ENCODE measurements around the gene NEDD9. TPM values are rescaled to one million over a fixed set of nuclear protein-coding genes. Genes with fewer than 3 reads are reported as not detected.
A peak's percentile ranks its signal among the peaks of the same experiment; 100 is the strongest.

The NEDD9 gene
- total and polyA plus RNA-seq, 2 of the 13 experiments (the other 11 are each of a cell fraction or from before 2014, with no cell fraction given), result 27.1 to 389 TPM

DNA sequence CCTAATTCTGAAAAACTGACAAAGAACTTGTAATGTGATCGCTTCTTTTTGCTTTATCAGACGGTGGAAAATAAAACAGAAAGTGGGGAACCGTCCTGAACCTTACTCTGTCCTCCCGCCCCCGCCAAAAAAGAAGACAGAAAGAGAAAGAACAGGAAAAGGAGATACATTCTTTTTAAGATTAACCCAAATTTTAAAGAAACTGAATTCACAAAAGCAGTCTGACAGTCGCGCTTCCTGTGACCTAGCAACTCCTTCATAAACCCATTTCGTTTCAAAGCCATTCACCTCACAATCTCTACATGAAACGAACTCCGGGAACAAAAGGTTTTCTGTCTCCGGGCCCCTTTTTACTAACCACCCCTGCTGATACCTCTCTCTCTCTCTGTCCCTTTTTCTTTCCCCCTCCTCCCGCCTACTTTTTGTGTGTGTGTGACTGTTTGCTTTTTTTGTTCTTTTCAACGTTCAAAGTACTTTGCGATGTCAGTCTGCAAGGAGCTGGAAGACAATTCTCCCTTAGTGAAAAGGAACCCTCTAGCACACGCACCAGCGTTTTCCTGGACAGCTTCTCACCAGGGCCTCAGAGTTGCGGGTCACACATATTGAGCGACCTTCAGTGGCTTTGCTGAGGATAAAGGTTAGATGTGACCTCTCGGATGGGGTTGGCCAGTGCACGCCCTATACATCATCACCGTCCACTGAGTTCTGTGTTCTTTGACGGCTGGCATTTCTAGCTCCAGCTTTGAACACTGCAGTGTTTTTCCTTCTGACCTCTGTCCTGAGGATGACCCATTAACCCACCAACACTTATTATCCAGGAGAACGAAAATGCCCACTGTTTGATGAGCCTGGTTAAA is 530 bp upstream of the NEDD9 start (continued):
- no peak; the same call in none of the 2 replicates for TF ChIP-seq TGIF2 (CRISPR knock-in tag; IDR thresholded peaks at IDR 0.05)
- TF ChIP-seq SMAD3 (CRISPR knock-in tag; IDR thresholded peaks at IDR 0.05), result peak; percentile 50
- TF ChIP-seq ISX (CRISPR knock-in tag; conservative IDR thresholded peaks at IDR 0.05), result no peak
- no peak for TF ChIP-seq ZNF205 (CRISPR knock-in tag; IDR thresholded peaks at IDR 0.05)
- TF ChIP-seq WIZ (CRISPR knock-in tag; IDR thresholded peaks at IDR 0.05), result no peak
- TF ChIP-seq DNMT3B (CRISPR knock-in tag; conservative IDR thresholded peaks at IDR 0.05), result no peak
- TF ChIP-seq ZBTB3 (CRISPR knock-in tag; IDR thresholded peaks at IDR 0.05; ENCODE audit: borderline replicate concordance, low read depth), result peak; percentile 90
- TF ChIP-seq, protein P1, sequence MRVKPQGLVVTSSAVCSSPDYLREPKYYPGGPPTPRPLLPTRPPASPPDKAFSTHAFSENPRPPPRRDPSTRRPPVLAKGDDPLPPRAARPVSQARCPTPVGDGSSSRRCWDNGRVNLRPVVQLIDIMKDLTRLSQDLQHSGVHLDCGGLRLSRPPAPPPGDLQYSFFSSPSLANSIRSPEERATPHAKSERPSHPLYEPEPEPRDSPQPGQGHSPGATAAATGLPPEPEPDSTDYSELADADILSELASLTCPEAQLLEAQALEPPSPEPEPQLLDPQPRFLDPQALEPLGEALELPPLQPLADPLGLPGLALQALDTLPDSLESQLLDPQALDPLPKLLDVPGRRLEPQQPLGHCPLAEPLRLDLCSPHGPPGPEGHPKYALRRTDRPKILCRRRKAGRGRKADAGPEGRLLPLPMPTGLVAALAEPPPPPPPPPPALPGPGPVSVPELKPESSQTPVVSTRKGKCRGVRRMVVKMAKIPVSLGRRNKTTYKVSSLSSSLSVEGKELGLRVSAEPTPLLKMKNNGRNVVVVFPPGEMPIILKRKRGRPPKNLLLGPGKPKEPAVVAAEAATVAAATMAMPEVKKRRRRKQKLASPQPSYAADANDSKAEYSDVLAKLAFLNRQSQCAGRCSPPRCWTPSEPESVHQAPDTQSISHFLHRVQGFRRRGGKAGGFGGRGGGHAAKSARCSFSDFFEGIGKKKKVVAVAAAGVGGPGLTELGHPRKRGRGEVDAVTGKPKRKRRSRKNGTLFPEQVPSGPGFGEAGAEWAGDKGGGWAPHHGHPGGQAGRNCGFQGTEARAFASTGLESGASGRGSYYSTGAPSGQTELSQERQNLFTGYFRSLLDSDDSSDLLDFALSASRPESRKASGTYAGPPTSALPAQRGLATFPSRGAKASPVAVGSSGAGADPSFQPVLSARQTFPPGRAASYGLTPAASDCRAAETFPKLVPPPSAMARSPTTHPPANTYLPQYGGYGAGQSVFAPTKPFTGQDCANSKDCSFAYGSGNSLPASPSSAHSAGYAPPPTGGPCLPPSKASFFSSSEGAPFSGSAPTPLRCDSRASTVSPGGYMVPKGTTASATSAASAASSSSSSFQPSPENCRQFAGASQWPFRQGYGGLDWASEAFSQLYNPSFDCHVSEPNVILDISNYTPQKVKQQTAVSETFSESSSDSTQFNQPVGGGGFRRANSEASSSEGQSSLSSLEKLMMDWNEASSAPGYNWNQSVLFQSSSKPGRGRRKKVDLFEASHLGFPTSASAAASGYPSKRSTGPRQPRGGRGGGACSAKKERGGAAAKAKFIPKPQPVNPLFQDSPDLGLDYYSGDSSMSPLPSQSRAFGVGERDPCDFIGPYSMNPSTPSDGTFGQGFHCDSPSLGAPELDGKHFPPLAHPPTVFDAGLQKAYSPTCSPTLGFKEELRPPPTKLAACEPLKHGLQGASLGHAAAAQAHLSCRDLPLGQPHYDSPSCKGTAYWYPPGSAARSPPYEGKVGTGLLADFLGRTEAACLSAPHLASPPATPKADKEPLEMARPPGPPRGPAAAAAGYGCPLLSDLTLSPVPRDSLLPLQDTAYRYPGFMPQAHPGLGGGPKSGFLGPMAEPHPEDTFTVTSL (CRISPR knock-in tag; IDR thresholded peaks at IDR 0.05; ENCODE audit: borderline replicate concordance), result peak; percentile 29; the same call in 1 of the 2 replicates
- TF ChIP-seq ZNF451 (CRISPR knock-in tag; IDR thresholded peaks at IDR 0.05), result no peak; the same call in 1 of the 2 replicates
- peak; percentile 20 for TF ChIP-seq NFIC (IDR thresholded peaks at IDR 0.05; ENCODE audit: low read length)
- TF ChIP-seq ISL2 (CRISPR knock-in tag; IDR thresholded peaks at IDR 0.05), result peak; percentile 72
- 0 out of 2 replicates have a peak, but pooled peaks have one; percentile 12 for TF ChIP-seq THAP11 (CRISPR knock-in tag; IDR thresholded peaks at IDR 0.05)
- peak; percentile 44; the same call in 1 of the 2 replicates for TF ChIP-seq ZNF232 (CRISPR knock-in tag; IDR thresholded peaks at IDR 0.05; ENCODE audit: borderline replicate concordance)
- peak; percentile 55; the same call in 1 of the 2 replicates for TF ChIP-seq PPARG (CRISPR knock-in tag; conservative IDR thresholded peaks at IDR 0.05)
- TF ChIP-seq ZBTB8A (CRISPR knock-in tag; IDR thresholded peaks at IDR 0.05; ENCODE audit: borderline replicate concordance, low read depth), result no peak
- TF ChIP-seq, protein P2, sequence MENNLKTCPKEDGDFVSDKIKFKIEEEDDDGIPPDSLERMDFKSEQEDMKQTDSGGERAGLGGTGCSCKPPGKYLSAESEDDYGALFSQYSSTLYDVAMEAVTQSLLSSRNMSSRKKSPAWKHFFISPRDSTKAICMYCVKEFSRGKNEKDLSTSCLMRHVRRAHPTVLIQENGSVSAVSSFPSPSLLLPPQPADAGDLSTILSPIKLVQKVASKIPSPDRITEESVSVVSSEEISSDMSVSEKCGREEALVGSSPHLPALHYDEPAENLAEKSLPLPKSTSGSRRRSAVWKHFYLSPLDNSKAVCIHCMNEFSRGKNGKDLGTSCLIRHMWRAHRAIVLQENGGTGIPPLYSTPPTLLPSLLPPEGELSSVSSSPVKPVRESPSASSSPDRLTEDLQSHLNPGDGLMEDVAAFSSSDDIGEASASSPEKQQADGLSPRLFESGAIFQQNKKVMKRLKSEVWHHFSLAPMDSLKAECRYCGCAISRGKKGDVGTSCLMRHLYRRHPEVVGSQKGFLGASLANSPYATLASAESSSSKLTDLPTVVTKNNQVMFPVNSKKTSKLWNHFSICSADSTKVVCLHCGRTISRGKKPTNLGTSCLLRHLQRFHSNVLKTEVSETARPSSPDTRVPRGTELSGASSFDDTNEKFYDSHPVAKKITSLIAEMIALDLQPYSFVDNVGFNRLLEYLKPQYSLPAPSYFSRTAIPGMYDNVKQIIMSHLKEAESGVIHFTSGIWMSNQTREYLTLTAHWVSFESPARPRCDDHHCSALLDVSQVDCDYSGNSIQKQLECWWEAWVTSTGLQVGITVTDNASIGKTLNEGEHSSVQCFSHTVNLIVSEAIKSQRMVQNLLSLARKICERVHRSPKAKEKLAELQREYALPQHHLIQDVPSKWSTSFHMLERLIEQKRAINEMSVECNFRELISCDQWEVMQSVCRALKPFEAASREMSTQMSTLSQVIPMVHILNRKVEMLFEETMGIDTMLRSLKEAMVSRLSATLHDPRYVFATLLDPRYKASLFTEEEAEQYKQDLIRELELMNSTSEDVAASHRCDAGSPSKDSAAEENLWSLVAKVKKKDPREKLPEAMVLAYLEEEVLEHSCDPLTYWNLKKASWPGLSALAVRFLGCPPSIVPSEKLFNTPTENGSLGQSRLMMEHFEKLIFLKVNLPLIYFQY (CRISPR knock-in tag; IDR thresholded peaks at IDR 0.05; ENCODE audit: borderline replicate concordance), result peak; percentile 80
- TF ChIP-seq ZNF616 (CRISPR knock-in tag; IDR thresholded peaks at IDR 0.05; ENCODE audit: low read depth), result 0 out of 2 replicates have a peak, but pooled peaks have one; percentile 43
- peak; percentile 47 for TF ChIP-seq POGZ (CRISPR knock-in tag; IDR thresholded peaks at IDR 0.05)

Data from HepG2 (cell line).